AG08396 (cell line): ENCODE measurements around the gene ACOXL.

Experiments used
- DNase-seq: peaks from one replicate; pipeline ENCODE4 v3.0.0; 2012; ENCODE audit warnings: low spot score, mixed read lengths

ACOXL gene

GRCh38 chr2:111165084-111165483, 432.7 kb downstream of the ACOXL start:
- no peak for DNase-seq

GRCh38 chr2:111166115-111166514, 433.7 kb downstream of the ACOXL start:
- DNase-seq = no peak

- no peak for DNase-seq
These were observed 434.9 kb downstream of the ACOXL start for GRCh38 chr2:111167076-111167862.

GRCh38 chr2:111167863-111168162, 435.4 kb downstream of the ACOXL start:
- no peak for DNase-seq
